DMS79 treated with DMSO at 0.1 percent for 48 hours (cell line): ENCODE measurements around the gene NOL4L.

Experiments used
- DNase-seq: peaks from one replicate; lab custom pipeline; 2025; lab: John Stamatoyannopoulos, UW

Gene NOL4L

DNA sequence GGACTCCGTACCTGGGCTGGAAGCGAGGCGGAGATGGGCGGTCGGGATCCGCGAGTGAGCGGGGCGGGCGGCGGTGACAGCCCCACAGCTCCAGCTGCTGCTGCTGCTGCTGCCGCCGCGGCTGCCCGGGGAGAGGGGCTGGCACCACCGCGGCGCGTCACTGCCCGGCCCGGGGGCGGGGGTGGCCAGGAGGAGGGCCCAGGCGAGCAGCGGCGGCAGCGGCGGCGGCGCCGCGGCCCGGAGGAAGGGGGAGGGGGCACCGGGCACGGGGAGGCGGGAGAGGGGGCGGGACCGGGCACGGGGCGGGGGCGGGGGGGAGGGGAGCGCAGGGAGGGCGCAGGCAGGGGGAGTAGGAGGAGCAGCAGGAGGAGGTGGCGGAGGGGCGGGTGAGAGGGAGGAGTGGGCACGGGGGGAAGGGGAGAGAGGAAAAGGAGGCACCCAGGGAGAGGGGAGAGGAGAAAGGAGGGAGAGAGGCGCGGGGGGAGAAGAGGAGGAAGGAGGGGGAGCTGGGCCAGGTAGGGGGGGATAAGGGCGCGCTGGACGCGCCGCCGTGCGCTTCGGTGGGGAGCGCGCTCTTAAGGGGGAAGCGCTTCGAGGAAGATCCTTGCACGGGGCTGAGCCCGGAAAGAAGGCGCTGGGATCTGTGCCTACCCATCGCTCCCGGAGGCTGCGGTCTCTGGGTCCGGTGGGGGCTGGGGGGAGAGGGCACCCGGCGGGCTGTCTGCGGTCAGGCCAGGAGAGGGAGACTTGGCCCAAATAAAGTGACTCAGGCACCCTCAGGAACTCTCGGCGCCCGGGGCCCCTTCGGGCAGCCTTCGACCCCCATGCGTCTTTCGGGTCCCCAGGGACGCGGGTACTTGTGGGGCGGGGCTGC lies 101.5 kb downstream of the NOL4L start:
- DNase-seq: peak; percentile 83

DNA sequence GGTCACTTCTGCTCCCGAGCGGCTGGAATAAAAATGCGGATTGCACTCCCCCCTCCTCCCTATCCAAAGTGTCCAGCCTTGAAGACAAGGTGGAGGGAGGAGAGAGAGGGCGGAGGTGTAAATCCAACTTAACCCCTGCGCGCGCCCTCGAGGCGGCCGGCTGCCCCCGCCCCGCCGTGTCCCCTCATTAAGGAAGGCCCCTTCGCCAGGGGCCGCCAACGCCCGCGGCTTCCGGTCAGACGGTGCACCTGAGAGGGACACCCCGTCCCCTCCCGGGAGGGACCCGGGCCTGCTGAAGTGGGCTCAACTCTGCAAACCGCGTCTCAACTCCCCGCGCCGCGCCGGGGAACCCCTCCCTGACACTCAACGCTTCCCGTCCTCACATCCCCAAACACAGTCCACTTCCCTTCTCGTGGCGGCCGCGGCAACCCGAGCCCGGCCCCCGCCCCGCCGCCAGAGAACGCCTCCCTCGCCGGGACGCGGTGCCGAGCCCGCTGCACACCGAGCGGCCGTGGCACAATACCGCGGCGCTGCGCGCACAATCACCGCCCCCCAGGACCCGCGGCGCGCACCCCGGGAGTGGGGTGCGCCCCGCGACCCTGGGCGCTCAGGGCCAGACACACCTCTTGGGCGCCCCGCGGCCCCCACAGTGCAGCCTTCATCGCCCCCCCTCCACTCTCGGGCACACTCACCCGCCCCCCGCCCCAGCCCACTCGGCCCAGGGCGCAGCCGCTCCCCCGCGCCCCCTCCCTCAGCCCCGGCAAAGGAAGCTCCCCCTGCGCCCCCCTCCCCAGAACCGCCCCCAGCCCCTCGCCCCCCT lies 102.5 kb downstream of the NOL4L start:
- DNase-seq: no peak

DNA sequence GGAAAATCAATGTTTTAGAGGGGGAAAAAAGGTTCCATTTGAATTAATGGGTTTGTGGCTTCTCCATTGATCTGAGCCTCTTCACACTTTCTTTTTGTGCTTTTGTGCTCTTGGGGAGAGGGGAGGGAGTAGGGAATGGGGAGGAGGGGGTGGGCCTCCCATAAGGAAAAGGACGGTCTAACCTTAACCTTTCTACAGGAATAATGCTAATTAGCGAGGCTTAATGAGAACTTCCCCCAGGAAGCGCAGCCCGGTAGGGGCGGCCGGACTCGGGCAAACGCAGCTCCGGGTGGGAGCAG lies 103.0 kb downstream of the NOL4L start:
- DNase-seq: no peak

DNA sequence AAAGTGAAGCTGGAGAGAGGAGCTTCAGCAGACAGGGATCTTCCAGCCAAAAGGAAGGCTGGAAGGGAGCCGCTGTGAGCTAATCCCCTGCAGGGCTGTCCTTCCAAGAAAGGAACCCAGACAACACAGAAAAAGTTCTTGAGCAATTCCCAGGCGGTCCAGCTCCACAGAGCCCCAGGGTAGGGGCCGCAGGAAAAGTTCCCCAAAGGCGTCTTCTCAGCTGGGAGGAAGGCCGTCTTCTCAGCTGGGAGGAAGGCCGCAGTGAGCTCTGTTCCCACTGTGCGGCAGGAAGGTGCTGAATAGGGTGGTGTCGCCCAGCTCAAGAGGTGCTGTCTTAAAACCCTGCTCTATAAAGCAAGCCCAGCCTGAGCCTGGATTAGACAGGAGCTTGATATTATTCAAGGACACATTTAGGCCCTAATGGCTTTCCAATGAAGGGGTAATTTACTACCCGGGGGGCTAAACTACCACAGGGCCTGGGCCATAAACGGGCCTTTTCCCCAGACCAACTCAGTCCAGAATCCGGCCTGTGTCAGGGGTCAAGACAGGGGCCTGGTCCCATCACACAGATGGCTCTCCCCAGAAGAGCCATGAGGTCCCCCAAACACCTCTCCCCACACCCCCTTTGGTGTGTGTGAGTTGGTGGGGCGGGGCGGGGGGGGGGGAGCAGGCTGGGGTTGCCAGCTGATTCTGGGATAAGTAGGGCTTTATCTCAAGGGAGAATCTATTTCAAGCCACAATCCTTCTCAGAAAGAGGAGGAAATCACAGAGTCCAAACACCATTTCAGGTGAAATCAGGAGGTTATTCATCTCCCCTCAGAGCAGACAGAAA lies 103.6 kb downstream of the NOL4L start:
- no peak for DNase-seq

DNA sequence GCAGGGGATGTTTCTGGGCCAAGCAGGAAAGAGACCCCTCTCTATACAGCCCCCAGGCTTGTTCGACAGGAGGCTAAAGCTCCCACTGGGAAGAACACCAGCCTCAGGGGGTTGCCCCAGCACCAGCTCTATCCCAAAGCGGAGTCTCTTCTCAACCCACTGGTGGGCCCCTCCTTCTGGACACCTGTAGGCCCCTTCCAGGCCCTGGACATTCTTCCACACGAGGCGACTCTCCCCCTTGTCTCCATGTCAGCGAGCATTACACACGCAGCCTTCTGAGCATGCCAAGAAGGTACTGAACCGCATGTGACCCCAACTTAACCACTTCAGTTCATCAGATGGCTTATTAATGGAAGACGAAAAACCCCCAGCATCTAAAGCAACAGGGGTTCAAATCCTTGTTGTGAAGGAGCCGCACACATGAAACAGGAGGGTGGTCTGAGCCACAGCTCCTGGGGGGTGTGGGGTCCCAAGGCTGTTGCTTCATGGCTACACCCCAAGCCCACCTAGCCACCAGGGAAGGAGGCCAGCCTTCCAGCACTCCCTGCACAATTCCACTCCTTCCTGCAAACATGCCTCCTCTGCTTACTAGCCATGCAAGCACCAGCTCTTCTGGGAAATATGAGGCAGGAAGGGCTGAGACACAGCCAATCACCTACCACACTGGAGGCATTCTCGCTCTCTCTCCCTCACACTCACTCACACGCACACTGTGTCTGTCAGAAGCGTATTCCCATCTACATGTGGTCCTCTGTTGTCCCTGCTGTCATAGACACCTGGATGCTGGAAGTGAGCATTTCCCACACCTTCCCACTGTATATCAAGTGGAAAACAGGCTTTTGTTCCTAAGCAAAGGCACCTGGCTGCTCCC lies 104.5 kb downstream of the NOL4L start:
- DNase-seq: no peak

DNA sequence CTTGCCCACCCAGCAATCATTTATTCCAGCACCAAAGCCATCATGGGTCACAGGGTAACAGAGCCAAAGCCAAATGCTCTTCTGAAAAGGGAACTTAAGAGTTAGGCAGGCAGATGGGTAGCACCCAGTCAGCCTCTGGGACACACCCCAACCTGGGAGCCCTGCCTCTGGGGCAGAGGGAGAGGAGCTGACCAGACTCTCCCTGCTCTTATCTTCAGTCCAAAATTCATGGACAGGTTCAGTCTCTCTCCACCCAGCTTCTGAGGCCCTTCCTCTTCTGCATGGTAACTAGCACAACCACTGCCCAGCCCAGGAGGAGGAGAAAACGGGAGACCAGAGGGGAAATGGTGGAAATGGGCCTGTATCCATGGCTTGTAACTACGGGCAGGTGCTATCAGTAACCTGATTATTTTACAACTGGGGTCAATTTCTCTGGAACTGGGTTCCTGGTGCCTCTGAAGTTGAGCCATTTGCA lies 105.4 kb downstream of the NOL4L start:
- no peak for DNase-seq

DNA sequence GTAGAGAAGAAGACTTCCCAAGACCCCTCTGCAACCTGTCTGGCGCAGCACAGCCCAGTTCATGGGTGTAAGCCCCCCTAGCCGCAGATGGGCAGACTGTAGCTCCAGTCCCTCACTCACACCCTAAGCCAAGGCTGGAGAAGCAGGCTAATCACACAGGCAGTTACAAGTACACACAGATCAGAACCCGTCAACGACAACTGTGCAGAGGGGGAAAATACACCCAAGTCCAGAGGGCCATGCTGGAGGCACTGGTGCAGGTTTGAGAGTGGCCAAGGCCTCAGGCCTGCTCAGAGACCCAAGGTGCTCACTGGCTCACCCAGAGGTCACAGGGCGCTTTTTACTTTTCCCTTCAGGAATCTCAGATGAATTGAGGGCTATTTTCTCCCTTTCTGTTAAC lies 106.1 kb downstream of the NOL4L start:
- no peak for DNase-seq

DNA sequence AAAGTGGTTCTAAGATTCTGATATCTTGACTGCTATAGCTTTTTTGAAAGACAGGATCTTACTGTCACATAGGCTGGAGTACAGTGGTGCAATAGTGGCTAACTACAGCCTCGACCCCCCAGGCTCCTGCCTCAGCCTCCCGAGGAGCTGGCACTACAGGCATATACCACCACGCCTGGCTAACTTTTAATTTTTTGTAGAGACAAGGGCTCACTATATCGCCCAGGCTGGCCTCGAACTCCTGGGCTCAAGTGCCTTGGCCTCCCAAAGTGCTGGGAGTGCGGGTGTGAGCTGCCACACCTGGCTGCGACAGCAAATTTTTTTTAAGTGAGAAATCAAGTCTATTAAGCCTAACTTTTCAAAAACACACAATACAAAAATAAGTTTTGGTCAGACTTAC lies 106.6 kb downstream of the NOL4L start:
- no peak for DNase-seq

DNA sequence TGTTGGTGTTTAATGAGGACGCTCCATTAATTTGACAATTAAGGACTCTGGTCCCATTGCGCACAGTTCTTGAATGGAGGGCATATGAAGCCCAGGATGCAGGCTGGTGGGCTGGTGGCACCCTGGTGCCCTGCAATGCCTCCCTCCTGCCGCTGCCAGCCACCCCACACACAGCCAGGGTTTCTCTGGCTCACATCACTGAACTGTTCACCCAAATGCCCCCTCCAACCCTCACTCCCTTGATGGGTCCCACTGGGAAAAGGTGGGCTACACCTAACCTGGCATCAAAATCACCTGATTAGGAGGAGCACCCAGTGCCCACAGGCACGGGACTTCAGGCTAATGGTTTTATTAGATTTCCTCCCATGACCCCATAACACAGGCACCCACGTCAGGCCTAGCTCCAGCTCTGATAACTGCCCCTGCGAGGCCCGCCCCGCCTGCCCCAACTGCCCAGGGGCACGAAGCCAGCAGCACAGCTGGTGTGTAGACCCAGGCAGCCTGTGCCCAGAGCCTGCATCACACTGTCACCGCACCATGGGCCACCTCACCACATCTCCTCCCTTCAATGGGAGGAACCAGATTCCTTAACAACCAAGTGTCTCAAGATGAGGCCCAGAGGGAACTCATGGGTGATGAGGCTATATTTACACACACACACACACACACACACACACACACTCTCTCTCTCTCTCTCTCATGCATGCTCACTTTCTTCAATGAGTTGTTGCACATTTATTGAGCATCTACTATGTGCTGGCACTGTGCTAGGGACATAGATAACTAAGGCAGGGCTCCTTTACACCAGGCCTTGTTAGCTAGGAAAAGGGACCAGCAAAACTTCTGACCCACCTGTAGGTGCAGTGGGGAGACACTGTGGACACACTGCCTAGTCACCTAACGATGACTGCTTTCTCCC lies 107.3 kb downstream of the NOL4L start:
- DNase-seq: no peak

DNA sequence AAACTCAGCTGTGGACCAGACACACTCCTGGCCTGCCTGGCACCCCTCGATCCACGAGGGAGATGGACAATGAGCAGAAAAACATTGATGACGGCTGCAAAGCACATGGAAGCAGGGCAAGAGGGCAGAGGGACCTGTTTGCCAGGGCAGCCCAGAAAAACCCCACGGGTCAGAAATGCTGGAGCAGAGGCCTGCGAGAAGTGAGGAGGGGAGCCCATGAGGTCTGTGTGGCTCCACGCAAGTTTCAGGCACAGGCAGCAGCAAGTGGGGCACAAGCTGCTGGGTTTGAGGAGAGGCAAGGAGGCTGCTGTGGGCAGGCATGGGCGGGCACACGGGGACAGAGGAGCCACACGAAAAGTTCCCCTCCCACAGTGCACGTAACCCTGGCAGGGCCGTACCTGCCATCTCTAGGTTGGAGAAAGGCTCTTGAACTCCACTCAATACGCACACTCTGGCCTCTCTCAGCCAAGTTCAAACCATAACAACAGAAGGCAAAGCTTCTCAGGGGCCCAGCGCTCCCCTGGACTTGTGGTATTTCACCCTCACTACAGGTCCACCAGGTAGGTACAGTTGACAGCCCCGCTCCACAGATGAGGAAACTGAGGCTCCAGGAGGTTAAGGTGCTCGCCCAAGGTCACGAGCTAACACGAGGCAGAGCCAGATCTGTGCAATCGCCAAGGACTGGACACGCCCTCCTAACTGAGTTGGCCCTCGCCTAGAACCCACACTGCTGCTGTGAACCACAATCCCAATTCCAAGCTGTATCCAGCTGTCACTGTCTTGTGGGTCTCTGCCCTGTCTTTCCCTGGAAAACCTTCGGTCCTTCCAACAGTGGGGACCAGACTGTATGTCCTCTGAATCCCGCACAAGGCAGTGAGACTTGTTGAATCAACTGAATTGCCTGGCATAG lies 108.2 kb downstream of the NOL4L start:
- peak; percentile 18 for DNase-seq

DNA sequence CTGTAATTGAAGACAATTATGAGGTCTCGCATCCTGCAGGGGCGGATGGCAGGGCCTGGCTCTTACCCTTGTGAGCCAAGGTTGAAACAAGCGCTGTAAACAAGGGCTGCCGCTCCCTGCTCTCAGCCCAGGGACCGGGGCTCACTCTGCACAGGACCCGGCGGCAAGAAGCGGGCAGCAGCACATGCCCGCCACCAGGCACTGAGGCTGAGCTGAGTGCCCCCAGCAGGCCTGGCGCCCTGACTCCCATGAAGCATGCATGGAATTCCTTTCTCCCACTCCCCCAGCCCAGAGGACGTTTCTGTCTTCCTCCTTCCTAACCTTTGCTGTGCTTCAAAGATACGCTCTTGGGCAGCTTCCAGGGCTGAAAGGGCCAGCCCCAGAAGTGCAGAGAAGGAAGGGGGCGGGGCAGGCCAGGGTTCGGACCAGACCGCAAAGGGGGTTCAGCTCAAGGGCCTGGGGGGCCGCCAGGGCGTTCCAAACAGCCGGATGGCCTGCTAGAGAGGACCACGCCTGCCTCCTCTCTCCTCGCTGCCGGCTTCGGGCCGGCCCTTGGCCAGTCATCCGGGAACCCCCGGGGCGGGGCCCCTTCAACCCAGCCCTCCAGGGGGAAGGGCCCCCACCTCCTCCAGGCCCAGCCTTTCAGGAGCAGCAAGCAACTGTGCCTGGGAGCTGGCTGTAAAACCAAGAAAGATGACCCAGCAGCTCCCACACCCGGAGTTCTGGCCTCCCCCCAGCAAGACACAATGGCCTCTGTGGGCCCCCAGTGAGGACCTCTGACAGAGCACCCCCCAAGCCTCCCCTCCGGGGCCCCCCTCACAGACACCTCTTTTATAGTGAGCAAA lies 109.9 kb downstream of the NOL4L start:
- peak; percentile 96 for DNase-seq

DNA sequence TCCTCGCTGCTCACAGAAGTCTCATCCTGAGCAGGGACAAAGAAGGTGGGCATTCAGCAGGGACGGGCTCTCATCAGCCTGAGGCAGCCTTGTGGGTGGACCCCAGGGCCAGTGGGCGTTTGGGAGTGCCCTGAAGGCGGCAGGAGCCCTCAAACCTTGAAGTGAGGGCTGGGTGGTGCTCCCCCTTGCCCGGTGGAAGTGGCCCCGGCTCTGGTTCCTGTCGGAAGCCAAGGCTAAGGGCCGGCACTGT lies 110.5 kb downstream of the NOL4L start:
- peak; percentile 34 for DNase-seq

DNA sequence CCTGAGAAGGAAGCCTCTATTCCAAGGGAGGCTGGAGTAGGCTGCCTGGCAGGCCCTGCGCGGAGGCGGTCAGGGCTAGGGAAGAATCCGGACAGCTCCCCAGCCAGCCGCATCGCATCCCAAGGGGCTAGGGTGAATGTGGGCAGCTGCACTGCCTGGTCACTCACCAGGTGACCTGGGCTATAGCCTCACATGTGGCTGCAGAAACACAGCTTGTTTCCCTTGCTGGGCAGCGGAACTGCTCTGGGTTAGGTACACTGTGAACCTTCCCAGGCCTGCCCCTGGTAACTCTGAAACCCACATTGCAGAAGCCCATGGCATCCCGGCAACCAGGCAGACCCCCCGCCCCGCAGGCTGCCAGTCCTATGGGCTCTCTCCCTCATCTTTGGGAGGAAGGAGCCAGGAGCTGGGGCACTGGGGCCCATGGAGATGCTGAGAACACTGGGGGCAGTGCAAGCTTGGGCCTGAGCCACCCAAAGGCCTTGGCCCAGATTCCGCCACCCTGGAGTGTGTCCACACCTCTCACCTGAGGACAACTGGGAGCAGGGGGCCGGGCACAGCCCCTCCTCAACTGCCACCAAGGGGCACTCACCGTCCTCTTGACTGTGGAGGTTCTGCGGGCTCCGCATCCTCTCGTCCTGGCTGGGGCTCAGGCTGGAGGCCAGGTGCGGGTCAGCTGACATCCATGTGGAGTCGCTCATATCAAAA lies 111.0 kb downstream of the NOL4L start:
- DNase-seq: no peak

DNA sequence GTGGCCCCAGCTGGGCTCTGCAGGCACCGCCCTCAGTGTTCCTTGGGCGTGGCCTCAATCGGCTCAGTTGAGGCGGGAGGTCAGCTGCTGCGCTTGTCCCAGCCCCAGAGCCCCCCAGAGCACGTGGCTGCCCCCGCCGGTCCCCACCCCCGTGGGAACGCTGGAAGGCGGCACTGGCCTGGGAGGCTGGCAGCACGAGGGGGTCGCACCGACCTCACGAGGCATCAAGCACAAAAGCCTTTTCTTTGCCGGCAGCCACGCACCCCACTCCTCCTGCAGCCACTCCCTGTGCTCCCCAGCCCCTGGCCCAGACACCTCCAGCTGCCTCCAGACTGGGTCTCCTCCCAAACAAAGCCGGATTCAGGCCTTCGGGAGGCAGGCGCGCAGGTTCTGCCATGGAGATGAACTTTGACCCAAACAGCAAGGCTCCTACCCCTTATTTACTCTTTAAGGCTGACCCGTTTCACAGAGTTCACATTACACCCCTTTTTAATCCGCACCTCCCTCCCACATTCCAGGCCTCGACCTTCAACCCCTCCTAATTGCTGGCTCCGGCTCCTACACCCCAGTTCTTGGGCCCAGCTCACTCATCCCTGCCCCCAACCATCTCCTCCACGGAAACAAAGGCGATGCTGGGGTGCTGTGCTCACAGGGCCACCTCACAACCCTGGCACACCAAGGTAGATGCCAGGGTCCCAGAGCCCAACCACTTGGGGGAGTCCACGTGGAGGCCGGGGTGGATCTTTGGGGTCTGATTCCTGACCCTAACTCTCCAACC lies 111.7 kb downstream of the NOL4L start:
- no peak for DNase-seq

DNA sequence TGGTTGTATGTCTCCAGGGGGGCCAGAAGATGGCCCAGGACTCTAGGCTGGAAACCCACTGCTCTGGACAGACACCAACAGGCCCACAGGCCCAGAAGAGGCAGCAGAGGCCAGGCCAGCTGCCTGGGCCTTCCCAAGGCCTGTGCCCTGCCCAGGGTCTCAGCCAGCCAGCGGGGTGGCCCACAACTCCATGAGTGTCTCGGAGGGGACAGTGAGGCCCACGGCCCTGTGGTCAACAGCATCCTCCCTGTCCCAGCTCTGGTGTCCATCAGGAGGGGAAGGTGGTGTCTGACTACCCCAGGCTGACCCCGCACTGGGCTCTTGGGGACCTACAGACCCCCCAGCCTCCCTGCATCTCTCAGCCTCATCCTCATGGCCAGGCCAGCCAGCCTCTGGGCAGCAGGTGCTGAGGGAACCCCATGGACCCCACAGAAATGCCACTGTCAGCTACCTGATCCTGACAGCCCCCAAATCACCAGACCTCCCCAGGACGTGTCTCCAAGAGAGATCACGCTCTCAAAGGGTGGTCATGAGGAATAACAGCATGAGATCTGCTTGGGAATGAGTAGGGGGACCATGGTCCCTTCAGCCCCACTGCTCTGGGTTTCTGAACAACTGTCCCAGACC lies 112.4 kb downstream of the NOL4L start:
- no peak for DNase-seq

DNA sequence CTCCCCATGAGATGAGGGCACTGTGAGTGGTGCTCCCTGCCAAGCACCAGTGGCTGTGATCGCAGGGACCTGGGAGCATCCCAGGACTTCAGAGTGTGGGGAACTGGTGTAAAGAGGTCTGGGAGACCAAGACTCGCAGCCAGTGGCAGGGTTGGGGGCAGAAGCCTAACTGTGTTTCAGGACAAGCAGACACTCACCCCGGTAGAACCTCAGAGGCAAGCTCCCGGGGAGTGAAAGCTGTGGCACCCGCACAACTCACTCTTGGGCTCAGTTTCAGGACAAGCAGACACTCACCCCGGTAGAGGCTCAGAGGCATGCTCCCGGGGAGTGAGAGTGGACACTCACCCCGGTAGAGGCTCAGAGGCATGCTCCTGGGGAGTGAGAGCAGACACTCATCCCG lies 114.2 kb downstream of the NOL4L start:
- DNase-seq: no peak
